ENCODE measurements around the gene TRDN.

DNA sequence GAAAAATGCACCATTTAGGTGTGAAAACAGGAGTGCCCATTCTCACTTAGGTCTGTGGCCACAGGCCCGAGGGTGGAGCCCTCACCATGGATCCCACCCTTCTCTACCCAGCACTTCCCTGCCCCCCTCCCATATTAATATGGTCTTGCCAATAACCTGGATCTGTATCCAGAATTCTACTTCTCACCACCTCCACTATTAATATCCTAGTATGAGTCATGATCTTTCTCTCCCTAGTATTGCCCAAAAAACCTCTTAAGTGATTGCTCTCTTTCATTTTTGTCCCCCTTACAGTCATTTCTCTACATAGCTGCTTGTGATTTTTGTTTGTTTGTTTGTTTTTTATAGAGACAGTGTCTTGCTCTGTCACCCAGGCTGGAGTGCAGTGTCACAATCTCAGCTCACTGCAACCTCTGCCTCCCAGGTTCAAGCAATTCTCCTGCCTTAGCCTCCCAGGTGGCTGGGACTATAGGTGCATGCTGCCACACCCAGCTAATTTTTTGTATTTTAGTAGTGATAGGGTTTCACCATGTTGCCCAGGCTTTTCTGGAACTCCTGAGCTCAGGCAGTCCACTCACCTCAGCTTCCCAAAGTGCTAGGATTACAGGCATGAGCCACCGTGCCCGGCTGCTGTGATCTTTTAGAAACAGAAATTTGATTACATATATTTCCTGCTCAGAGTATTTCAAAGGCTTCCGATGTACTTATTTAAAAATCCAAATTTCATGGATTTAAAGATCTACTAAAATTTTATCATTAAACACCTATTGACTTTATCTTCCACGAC, 24.5 kb upstream of the TRDN start:
- TF ChIP-seq, protein P1, sequence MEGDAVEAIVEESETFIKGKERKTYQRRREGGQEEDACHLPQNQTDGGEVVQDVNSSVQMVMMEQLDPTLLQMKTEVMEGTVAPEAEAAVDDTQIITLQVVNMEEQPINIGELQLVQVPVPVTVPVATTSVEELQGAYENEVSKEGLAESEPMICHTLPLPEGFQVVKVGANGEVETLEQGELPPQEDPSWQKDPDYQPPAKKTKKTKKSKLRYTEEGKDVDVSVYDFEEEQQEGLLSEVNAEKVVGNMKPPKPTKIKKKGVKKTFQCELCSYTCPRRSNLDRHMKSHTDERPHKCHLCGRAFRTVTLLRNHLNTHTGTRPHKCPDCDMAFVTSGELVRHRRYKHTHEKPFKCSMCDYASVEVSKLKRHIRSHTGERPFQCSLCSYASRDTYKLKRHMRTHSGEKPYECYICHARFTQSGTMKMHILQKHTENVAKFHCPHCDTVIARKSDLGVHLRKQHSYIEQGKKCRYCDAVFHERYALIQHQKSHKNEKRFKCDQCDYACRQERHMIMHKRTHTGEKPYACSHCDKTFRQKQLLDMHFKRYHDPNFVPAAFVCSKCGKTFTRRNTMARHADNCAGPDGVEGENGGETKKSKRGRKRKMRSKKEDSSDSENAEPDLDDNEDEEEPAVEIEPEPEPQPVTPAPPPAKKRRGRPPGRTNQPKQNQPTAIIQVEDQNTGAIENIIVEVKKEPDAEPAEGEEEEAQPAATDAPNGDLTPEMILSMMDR (IDR thresholded peaks at IDR 0.05) = no peak
- no peak for TF ChIP-seq POLR2A (IDR thresholded peaks at IDR 0.05)

Data from testis (tissue), 2 donors.